DND-41 (cell line): ENCODE measurements around the gene SRPRB.

Experiments used
- ATAC-seq: fragments of 200-7000 bp; cut with Tn5 transposase; 3 replicates; pipeline ENCODE4 v1.9.1; 2021; ENCODE audit warnings: low read depth; ENCODE audit not compliant: insufficient read depth
- DNase-seq: peaks from one replicate; pipeline ENCODE4 v3.0.0-alpha.2; 2020
- H2AFZ ChIP-seq: 2 replicates; pipeline ENCODE4 v1.6.0; 2012; ENCODE audit warnings: low read depth, low read length
- H3K27ac ChIP-seq: 2 replicates; pipeline ENCODE4 v1.5.1; 2012; ENCODE audit warnings: low read length, inconsistent platforms
- H3K27me3 ChIP-seq: fragments of 200-600 bp; sonication (generic); 2 replicates; pipeline ENCODE4 v1.6.0; 2012; ENCODE audit warnings: low read length, mild to moderate bottlenecking, inconsistent platforms; ENCODE audit not compliant: insufficient read depth, poor library complexity
- H3K36me3 ChIP-seq: 2 replicates; pipeline ENCODE4 v1.5.1; 2012; ENCODE audit warnings: low read length, inconsistent platforms; ENCODE audit not compliant: insufficient read depth
- H3K4me1 ChIP-seq: 2 replicates; pipeline ENCODE4 v1.5.1; 2012; ENCODE audit warnings: mild to moderate bottlenecking, low read length; ENCODE audit not compliant: insufficient read depth
- H3K4me2 ChIP-seq: 2 replicates; pipeline ENCODE4 v1.6.0; 2012; ENCODE audit warnings: mild to moderate bottlenecking, moderate library complexity, low read length, inconsistent platforms; ENCODE audit not compliant: insufficient read depth
- H3K4me3 ChIP-seq, 2 experiments: fragments of 200-600 bp in 1 of 2; shearing (Covaris generic) in 1 of 2; 2 replicates each; pipeline ENCODE4 v1.5.1; 2012 to 2016; ENCODE audit warnings: inconsistent platforms in 2 of 2, low read length in 2 of 2, mild to moderate bottlenecking in 2 of 2, low read depth in 1 of 2, moderate library complexity in 1 of 2
- H3K79me2 ChIP-seq: 2 replicates; pipeline ENCODE4 v1.6.0; 2012; ENCODE audit warnings: low read length, inconsistent platforms; ENCODE audit not compliant: insufficient read depth
- H3K9ac ChIP-seq: 2 replicates; pipeline ENCODE4 v1.6.0; 2012; ENCODE audit warnings: low read depth, mild to moderate bottlenecking, inconsistent platforms, low read length, moderate library complexity
- H3K9me3 ChIP-seq: 2 replicates; pipeline ENCODE4 v1.5.1; 2012; ENCODE audit warnings: low read length, moderate library complexity, mild to moderate bottlenecking, inconsistent platforms; ENCODE audit not compliant: insufficient read depth, severe bottlenecking
- H4K20me1 ChIP-seq: 2 replicates; pipeline ENCODE4 v1.6.0; 2012; ENCODE audit warnings: low read length; ENCODE audit not compliant: insufficient read depth
- EZH2 ChIP-seq: IDR thresholded peaks from 3 replicates; pipeline ENCODE4 v1.6.1; 2012; ENCODE audit warnings: borderline replicate concordance, low read depth, mild to moderate bottlenecking, moderate library complexity, low read length, inconsistent platforms; ENCODE audit not compliant: severe bottlenecking
- TF ChIP-seq, protein P1 (sequence below): IDR thresholded peaks from 2 replicates; pipeline ENCODE4 v1.5.1; 2012; ENCODE audit warnings: borderline replicate concordance, low read length, moderate library complexity, mild to moderate bottlenecking; ENCODE audit not compliant: poor library complexity, severe bottlenecking; ENCODE audit errors: extremely low read depth

SRPRB gene

DNA sequence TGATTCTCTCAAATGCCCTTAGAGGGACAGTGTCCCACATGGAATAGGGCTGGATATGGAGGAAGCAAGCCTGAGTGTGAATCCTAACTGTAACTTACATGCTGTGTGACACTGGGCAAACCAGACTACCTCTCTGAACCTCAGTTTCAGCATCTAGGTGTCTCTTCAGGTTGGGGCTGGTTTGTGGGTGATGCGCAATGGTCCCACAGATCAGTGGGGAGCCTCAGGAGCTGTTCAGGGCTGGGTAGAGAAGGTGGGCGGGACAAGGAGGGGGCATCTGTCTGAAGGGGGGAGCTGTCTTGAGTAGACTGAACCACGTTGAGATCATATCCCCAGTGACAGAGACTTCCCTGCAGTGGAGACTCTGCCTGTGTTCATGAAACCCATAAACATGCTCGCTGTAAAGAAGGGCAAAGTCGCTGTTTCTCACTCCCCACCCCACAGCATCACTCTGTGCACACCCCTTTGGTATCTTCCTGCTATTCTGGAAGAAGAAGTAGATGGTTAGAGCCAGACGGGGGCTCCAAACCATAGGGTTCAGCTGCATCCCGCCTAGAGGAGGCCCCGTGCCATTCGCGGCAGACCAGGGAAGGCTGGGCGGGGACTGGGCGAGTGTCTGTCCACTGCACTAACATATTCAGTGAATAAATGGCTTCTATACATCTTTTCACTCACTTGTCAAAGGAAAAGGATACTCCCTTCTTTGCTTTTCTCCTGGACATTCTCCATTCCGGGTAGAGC, 28.4 kb downstream of the SRPRB start:
- H3K36me3 ChIP-seq: no peaks in the 10 kb centered on the region
- H3K9me3 ChIP-seq: no peaks in the 10 kb centered on the region
- no peak overlapping the region for H3K9ac ChIP-seq
- H3K4me2 ChIP-seq: no peak overlapping the region
- H3K4me3 ChIP-seq: no peak overlapping the region
- no peaks in the 10 kb centered on the region for H3K27me3 ChIP-seq
- no peaks in the 10 kb centered on the region for H4K20me1 ChIP-seq
- ATAC-seq: no peak
- no peaks in the 10 kb centered on the region for H3K4me1 ChIP-seq
- DNase-seq: no peak
- H3K27ac ChIP-seq: no peak overlapping the region
- no peak overlapping the region for H2AFZ ChIP-seq
- no peaks in the 10 kb centered on the region for H3K79me2 ChIP-seq
- TF ChIP-seq, protein P1, sequence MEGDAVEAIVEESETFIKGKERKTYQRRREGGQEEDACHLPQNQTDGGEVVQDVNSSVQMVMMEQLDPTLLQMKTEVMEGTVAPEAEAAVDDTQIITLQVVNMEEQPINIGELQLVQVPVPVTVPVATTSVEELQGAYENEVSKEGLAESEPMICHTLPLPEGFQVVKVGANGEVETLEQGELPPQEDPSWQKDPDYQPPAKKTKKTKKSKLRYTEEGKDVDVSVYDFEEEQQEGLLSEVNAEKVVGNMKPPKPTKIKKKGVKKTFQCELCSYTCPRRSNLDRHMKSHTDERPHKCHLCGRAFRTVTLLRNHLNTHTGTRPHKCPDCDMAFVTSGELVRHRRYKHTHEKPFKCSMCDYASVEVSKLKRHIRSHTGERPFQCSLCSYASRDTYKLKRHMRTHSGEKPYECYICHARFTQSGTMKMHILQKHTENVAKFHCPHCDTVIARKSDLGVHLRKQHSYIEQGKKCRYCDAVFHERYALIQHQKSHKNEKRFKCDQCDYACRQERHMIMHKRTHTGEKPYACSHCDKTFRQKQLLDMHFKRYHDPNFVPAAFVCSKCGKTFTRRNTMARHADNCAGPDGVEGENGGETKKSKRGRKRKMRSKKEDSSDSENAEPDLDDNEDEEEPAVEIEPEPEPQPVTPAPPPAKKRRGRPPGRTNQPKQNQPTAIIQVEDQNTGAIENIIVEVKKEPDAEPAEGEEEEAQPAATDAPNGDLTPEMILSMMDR: no peak
- TF ChIP-seq EZH2: no peak

DNA sequence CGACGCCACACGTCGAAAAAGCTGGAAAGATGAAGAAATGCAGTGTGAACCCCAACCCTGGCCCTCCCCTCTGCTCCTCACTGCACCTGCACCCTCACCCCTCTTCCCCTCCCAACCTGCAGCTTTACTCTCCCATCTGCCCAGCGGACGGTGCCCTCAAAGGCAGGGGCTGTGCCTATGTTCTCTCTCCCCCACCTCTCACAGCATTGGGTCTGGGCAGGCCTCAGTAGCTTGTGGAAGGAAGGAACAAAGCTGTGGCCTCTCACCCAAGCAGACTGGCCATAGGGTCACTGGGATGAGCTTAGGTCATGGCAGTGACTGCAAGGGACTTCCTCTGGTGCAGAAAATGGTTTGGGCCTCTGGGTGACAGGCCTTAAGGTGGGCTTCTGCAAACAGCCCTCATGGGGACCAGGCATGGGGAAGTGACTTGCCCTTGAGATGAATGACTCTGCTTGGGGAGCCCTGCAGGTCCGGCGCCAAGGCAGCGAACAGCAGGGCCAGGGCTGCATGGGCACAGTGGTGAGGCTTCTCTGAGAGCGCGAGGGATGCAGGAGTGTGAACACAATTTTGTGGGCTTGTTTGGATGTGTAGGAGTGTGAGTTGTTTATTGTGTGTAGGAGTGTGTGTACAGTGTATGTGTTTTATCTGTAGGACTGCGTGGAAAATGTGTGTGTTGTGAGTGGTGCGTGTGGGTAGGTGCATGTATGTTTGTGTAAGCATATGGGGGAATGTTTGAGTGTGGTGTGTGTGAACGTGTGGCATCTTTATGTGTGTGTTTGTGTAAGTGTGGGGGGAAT, 29.2 kb downstream of the SRPRB start:
- Histone ChIP-seq H3K36me3 (no peaks in the 10 kb centered on the region), H3K4me3 (no peak overlapping the region), H2AFZ (no peak overlapping the region), H3K79me2 (no peaks in the 10 kb centered on the region), H3K4me1 (no peaks in the 10 kb centered on the region), H3K27ac (no peak overlapping the region), H3K9ac (no peak overlapping the region), H3K9me3 (no peaks in the 10 kb centered on the region), H3K4me2 (no peak overlapping the region), H3K27me3 (no peaks in the 10 kb centered on the region), H4K20me1 (no peaks in the 10 kb centered on the region)
- no peak for ATAC-seq
- no peak for DNase-seq
- TF ChIP-seq EZH2: no peak
- TF ChIP-seq, protein P1: no peak

DNA sequence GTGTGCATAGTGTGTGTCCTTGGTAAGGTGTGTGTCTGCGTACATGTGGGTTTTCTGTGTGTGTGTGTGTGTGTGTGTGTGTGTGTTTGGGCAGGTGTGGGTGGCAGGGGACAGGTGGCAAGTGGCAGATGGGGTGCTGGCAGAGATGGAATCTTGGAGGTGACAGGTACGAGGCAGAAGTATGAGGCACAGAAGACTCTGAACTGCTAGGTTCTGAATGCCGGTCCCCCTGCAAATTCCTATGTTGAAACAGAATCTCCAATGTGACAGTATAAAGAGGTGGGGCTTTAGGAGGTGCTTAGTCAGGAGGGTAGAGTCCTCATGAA, 29.8 kb downstream of the SRPRB start:
- Histone ChIP-seq H3K4me1 (no peaks in the 10 kb centered on the region), H3K27ac (no peak overlapping the region), H2AFZ (no peak overlapping the region), H3K79me2 (no peaks in the 10 kb centered on the region), H4K20me1 (no peaks in the 10 kb centered on the region), H3K4me3 (no peak overlapping the region), H3K27me3 (no peaks in the 10 kb centered on the region), H3K4me2 (no peak overlapping the region), H3K9me3 (no peaks in the 10 kb centered on the region), H3K36me3 (no peaks in the 10 kb centered on the region), H3K9ac (no peak overlapping the region)
- no peak for DNase-seq
- TF ChIP-seq, protein P1: no peak
- no peak for TF ChIP-seq EZH2
- ATAC-seq: no peak
